ENCODE results near the gene PLCXD3. TPM values are rescaled to one million over a fixed set of nuclear protein-coding genes. Genes with fewer than 3 reads are reported as not detected.

Gene PLCXD3
- total and polyA plus RNA-seq, 2 of the 8 experiments (the other 6 are each of a cell fraction or from before 2014, with no cell fraction given): 0.03 to 0.07 TPM

GRCh38 chr5:41370482-41370881 is 139.9 kb downstream of the PLCXD3 start:
- Histone ChIP-seq H3K4me3 (ENCODE audit: extremely low read depth in 1 of 4, insufficient read depth in 2 of 4, low read depth in 3 of 4, low read length in 4 of 4) (no peak overlapping the region), H4K91ac (replicated peaks; ENCODE audit: insufficient read length, low read length) (no peak overlapping the region), H4K8ac (ENCODE audit: extremely low read depth, insufficient read depth, low read length) (no peak overlapping the region), H3K14ac (ENCODE audit: insufficient read length) (no peak overlapping the region), H3K27me3 (replicated peaks in 1 of 4; ENCODE audit: control insufficient read depth in 3 of 4, extremely low read depth in 1 of 4, insufficient read depth in 3 of 4, low read length in 3 of 4) (no peaks in the 10 kb centered on the region), H3K23ac (ENCODE audit: insufficient read length) (no peak overlapping the region), H3K4ac (replicated peaks; ENCODE audit: insufficient read length, low read depth, low read length) (no peak overlapping the region), H3K23me2 (ENCODE audit: low read depth, low read length) (no peaks in the 10 kb centered on the region; the same call in 1 of the 2 replicates), H3K79me1 (ENCODE audit: low read depth, low read length) (no peaks in the 10 kb centered on the region), H3K18ac (ENCODE audit: extremely low read depth, low read length) (no peak overlapping the region), H4K20me1 (replicated peaks in 1 of 2; ENCODE audit: control insufficient read depth in 1 of 2, insufficient read depth in 2 of 2, low read length in 2 of 2) (no peaks in the 10 kb centered on the region), H2BK12ac (ENCODE audit: low read depth, low read length) (no peak overlapping the region), H3K4me2 (ENCODE audit: insufficient read depth in 1 of 2, low read depth in 2 of 2, low read length in 2 of 2) (no peak overlapping the region), H3K79me2 (ENCODE audit: control insufficient read depth in 1 of 2, insufficient read depth in 2 of 2, low read length in 2 of 2) (no peaks in the 10 kb centered on the region), H3K4me1 (replicated peaks in 1 of 4; ENCODE audit: control insufficient read depth in 3 of 4, insufficient read depth in 4 of 4, low read length in 3 of 4) (no peaks in the 10 kb centered on the region), H2BK5ac (ENCODE audit: low read depth, low read length) (no peak overlapping the region), H3K27ac (ENCODE audit: low read depth, low read length) (no peak overlapping the region), H3K56ac (replicated peaks; ENCODE audit: insufficient read length, low read depth, low read length) (no peak overlapping the region), H3K36me3 (ENCODE audit: control insufficient read depth in 2 of 4, insufficient read depth in 4 of 4, low read length in 3 of 4) (no peaks in the 10 kb centered on the region), H4K5ac (ENCODE audit: insufficient read length, low read depth, low read length) (no peak overlapping the region), H2AFZ (ENCODE audit: low read length) (no peak overlapping the region), H3K9ac (replicated peaks in 1 of 4; ENCODE audit: extremely low read depth in 1 of 4, low read depth in 3 of 4, low read length in 3 of 4) (no peak overlapping the region), H2BK120ac (replicated peaks; ENCODE audit: low read depth, low read length) (no peak overlapping the region), H2BK15ac (ENCODE audit: low read length) (no peak overlapping the region), H2AK5ac (ENCODE audit: low read depth, low read length) (no peak overlapping the region), H3K9me3 (ENCODE audit: insufficient read depth in 2 of 2, low read depth in 1 of 2, low read length in 1 of 2) (no peaks in the 10 kb centered on the region), H2BK20ac (ENCODE audit: low read length) (no peak overlapping the region)
- POLR2A ChIA-PET (ENCODE audit: partially characterized antibody): no interaction called here
- 89% methylated on average over 4 of the region's 4 CpGs; no CpG with 5 or more reads in 1 of the 2 experiments for WGBS, 2 experiments (ENCODE audit: extremely low coverage in 1 of 2, insufficient coverage in 1 of 2, insufficient read length in 1 of 2, insufficient replicate concordance in 2 of 2, low coverage in 1 of 2, low lambda C conversion rate in 2 of 2, missing lambda C conversion rate in 1 of 2)
- FAIRE-seq: no peak
- CTCF ChIA-PET (ENCODE audit: partially characterized antibody): no interaction called here
- no peak for DNase-seq (ENCODE audit: low read depth in 1 of 2, low spot score in 2 of 2)
- no peak for TF ChIP-seq PHF8 (conservative IDR thresholded peaks at IDR 0.05; ENCODE audit: low read depth, low read length)
